GM13976 (cell line): Measurements from ENCODE around the gene ESR1.
"Not testable (repeated sequence)": the region's sequence is repeated elsewhere in the genome, so short reads cannot be mapped to it uniquely, and the experiment has no call there.

ENCODE experiments used
- DNase-seq: peaks from one replicate; pipeline ENCODE4 v3.0.0; 2012; ENCODE audit warnings: low spot score
- in situ Hi-C: fragments of 300-500 bp; cut with MboI; formaldehyde crosslinking; loops from one replicate; pipeline ENCODE4 v1.12.0; 2022; ENCODE audit warnings: low sequenced_read_pairs, mixed read lengths, inconsistent platforms; ENCODE audit not compliant: unreplicated experiment
- TF ChIP-seq, protein P1 (sequence below): IDR thresholded peaks from 2 replicates; pipeline ENCODE4 v1.5.1; 2012; ENCODE audit warnings: borderline replicate concordance, mild to moderate bottlenecking; ENCODE audit not compliant: insufficient read depth; ENCODE audit errors: extremely low read depth, missing control alignments, control extremely low read depth

Gene ESR1

DNA sequence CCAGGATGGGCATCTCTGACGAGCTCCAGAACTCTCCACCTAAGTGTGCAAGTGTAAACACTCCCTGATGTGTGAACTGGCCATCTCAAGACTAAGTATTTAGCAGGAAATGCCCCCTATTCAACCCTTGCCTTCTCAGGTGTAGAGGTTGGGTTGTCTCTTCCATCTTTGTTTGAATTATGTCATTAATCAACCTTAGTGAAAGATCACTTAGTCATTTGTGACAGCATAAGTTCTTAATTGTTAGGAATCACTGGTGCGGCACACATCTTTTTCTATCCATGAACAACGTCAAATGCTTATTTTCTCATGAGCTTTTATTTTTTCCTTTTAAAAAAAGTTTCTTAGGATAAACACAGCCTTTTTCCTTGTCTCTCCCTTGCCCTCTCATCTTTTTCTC is 151.6 kb downstream of the ESR1 start:
- DNase-seq: no peak
- TF ChIP-seq, protein P1, sequence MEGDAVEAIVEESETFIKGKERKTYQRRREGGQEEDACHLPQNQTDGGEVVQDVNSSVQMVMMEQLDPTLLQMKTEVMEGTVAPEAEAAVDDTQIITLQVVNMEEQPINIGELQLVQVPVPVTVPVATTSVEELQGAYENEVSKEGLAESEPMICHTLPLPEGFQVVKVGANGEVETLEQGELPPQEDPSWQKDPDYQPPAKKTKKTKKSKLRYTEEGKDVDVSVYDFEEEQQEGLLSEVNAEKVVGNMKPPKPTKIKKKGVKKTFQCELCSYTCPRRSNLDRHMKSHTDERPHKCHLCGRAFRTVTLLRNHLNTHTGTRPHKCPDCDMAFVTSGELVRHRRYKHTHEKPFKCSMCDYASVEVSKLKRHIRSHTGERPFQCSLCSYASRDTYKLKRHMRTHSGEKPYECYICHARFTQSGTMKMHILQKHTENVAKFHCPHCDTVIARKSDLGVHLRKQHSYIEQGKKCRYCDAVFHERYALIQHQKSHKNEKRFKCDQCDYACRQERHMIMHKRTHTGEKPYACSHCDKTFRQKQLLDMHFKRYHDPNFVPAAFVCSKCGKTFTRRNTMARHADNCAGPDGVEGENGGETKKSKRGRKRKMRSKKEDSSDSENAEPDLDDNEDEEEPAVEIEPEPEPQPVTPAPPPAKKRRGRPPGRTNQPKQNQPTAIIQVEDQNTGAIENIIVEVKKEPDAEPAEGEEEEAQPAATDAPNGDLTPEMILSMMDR: no peak
- in situ Hi-C loops: no loop called here

DNA sequence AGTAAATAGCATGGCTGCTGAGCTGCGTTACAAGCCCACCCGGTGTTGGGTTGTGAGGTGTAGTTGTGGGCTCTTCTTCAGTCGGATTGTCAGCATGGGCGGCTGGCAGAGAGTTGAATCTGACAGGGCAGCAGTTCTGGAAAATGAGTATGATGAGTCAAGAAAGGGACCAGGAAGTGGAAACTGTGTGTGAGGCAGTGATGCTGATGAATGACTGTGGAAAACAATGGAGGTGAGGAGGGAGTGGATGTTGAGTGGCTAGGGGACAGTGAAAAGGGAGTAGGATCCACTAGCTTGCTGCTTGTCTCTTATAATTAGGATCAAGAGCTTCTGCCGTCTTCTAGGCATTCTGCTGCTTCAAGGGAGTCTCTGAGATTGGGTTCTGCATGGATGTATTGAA is 154.3 kb downstream of the ESR1 start:
- DNase-seq: no peak
- in situ Hi-C loops: no loop called here
- TF ChIP-seq, protein P1: no peak

DNA sequence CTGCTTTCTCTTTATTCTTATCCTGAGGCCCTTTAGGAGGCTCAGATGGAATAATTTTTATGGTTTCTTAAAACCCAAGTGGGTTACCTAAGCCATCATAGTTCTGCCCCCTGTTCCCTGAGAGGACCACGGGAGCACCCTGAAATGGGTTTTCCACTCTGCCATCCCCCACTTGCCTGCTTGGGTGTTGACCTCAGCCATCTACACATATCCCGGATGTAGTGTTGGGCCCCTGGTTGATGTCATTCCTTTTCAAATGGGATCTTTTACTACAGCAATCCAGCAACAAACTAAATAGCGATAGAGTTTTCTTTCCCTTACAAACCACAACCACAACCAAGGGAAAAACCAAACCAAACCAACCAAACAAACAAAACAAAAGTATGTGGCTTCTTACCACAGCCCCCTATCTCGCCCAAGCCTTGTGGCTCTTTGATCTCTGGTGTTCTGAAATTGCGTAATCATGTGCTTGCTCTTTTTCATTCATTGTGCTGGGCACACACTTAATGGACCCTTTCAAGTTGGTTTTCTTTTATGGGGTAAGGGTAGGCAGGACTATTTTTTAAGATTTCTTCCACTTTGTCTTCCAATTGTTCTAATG is 154.9 kb downstream of the ESR1 start:
- no peak for DNase-seq
- TF ChIP-seq, protein P1: no peak
- in situ Hi-C loops: no loop called here

DNA sequence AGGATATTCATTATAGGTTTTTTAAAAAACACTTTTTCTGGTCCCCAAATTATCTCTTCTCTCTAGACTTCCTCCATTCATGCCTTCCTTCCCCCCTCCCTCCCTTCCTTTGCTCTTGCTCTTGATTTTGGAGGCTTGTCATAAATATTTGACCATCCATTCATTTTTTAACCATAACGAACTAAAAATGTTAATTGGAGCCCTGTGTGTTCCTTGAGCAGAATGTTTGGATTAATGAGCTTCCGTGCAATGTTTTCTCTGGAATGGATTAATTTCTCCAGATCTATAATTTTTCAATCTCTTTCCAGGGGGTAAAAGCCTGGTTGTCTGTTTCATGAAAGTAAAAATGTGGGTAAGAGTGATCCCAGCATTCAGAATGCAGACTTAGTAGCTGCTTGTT is 155.5 kb downstream of the ESR1 start:
- in situ Hi-C loops: no loop called here
- no peak for DNase-seq

DNA sequence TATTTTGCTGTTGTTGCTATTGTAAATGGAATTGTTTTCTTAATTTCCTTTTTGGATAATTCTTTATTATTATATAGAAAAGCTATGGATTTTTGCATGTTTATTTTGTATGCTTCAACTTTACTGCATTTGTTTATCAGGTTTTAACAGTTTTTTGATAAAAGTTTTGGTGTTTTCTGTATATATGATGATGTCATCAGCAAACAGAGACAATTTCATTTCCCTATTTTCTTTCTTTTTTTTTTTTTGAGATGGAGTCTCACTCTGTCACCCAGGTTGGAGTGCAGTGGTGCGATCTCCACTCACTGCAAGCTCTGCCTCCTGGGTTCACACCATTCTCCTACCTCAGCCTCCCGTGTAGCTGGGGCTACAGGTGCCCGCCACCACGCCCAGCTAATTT is 156.9 kb downstream of the ESR1 start:
- in situ Hi-C loops, DNase-seq: not testable (repeated sequence)

More for the DNA sequence above, 155.5 kb downstream of the ESR1 start:
- TF ChIP-seq, protein P1: no peak

DNA sequence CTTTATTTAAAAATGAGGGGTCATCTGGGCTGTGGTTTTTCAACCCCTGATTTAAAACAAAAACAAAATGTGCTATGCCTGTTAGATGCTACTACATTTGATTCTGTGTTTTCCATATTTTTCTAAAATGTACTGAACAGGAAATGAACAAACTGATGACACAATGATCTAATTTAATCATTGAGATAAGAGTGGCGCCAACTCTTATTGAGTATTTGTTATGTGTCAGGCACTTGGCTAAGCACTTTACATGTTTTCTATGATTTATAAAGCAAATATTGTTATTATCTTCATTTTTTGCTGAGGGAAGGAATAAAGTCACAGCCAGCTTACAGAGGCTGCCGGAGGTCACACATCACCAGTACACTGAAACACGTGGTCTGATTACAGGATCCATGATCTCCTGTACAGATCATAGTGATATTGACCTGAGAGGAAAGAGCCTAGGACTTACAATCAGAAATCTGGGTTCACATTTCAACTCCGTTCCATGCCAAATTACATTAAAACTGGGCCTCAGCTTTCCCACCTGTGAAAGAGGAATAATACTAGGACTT is 166.7 kb downstream of the ESR1 start:
- no peak for DNase-seq
- TF ChIP-seq, protein P1: no peak
- in situ Hi-C loops: no loop called here

DNA sequence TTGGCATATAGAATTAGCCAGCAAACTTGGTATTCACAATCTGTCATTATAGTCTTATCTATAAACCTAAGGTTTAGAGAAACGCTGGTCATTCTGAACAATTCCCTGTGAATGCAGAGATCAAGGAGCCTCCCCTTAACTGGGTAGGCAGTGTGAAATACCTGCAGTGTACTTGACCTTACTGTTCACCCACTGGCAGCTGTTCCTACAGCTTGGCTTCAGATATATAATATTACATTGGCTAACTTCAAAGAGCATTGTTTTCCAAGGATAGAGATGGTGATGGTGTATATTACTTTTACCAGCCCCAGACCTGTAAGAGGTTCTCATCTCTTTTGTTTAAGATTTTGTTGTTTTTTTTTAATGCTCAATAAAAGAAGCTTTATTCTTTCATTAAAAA is 168.3 kb downstream of the ESR1 start:
- in situ Hi-C loops: no loop called here
- no peak for DNase-seq
- TF ChIP-seq, protein P1: no peak

DNA sequence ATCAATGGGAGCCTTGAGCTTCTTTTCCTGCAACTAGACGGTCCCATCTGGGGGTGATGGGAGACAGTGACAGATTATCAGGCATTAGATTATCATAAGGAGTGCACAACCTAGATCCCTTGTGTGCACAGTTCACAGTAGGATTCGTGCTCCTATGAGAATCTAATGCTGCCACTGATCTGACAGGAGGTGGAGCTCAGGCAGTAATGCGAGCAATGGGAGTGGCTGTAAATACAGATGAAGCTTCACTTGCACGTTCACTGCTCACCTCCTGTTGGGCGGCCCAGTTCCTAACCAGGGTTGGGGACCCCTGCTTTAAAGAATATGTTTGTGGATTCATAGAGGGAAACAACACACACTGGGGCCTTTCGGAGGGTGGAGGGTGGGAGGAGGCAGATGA is 180.7 kb downstream of the ESR1 start:
- in situ Hi-C loops, DNase-seq: not testable (repeated sequence)
